ENCODE measurements around the gene DOK5. TPM values are rescaled to one million over a fixed set of nuclear protein-coding genes. Genes with fewer than 3 reads are reported as not detected.

The DOK5 gene
- total and polyA plus RNA-seq, 2 donors (not counting 3 experiments of a cell fraction or from before 2014, with no cell fraction given), result 3.5 to 14.2 TPM

GRCh38 chr20:54477191-54477955, 2.0 kb downstream of the DOK5 start:
- dilution Hi-C loops (cut with MboI; ENCODE audit: extremely low pct_ligation_motif_present, low sequenced_read_pairs) (no loop called here), intact Hi-C loops (cut with micrococcal nuclease) (loop anchor here (5.0 kb wide), 2 partner anchors 170 to 270 kb away; partner anchors contain the start of gene PFDN4)
- no peak for FAIRE-seq
- ChIA-PET CTCF (interaction anchor here (1.5 to 1.7 kb wide), 2 partner anchors 49 to 258 kb away, joined by 3 to 4 read pairs; no protein-coding TSS in a partner anchor), POLR2A (no interaction called here)
- H3K4me1 ChIP-seq (ENCODE audit: control insufficient read depth, extremely low read depth, insufficient read depth, low read length), result peaks cover 9% of the 10 kb centered on the region
- no peaks in the 10 kb centered on the region for H3K9me1 ChIP-seq (replicated peaks; ENCODE audit: control insufficient read depth, extremely low read depth, insufficient read depth, low read length)
- peak overlapping the region; percentile 87 for H3K4me2 ChIP-seq (ENCODE audit: insufficient read depth, low read length)
- H3K9me3 ChIP-seq (replicated peaks; ENCODE audit: control insufficient read depth, insufficient read depth, low read length), result no peaks in the 10 kb centered on the region
- no peaks in the 10 kb centered on the region for H3K36me3 ChIP-seq (ENCODE audit: control insufficient read depth in 2 of 2, extremely low read depth in 1 of 2, insufficient read depth in 2 of 2, low read length in 2 of 2)
- no peak overlapping the region for H2AFZ ChIP-seq (ENCODE audit: low read depth, low read length)
- H3K9ac ChIP-seq (replicated peaks; ENCODE audit: extremely low read depth, insufficient read depth, low read length), result no peak overlapping the region
- DNase-seq (ENCODE audit: low read depth, low spot score), result no peak
- no peak overlapping the region for H3K4me3 ChIP-seq (replicated peaks in 1 of 3; ENCODE audit: insufficient read depth in 1 of 3, low read depth in 1 of 3, low read length in 3 of 3)
- peaks cover 4 to 17% of the 10 kb centered on the region in 2 experiments for H3K27me3 ChIP-seq (ENCODE audit: control insufficient read depth in 2 of 2, insufficient read depth in 2 of 2, low read length in 2 of 2)
- TF ChIP-seq MYC (IDR thresholded peaks at IDR 0.05; ENCODE audit: low read depth, low read length), result no peak
- no peak for TF ChIP-seq FOS (IDR thresholded peaks at IDR 0.05; ENCODE audit: borderline replicate concordance, insufficient read depth, low read length)
- no peak for TF ChIP-seq GATA2 (IDR thresholded peaks at IDR 0.05; ENCODE audit: insufficient read depth, insufficient read length, low read depth, low read length)
- no peak for TF ChIP-seq POLR2A (IDR thresholded peaks at IDR 0.05; ENCODE audit: low read depth, low read length)
- TF ChIP-seq MAX (IDR thresholded peaks at IDR 0.05; ENCODE audit: insufficient read depth, insufficient read length), result no peak
- no peak for TF ChIP-seq CTCF (IDR thresholded peaks at IDR 0.05; ENCODE audit: extremely low read depth in 1 of 2, insufficient read depth in 1 of 2, low read depth in 1 of 2, low read length in 2 of 2)
- no peak for TF ChIP-seq JUN (IDR thresholded peaks at IDR 0.05; ENCODE audit: borderline replicate concordance, insufficient read depth, insufficient read length, low read depth)
- no peak for TF ChIP-seq POLR2AphosphoS5 (IDR thresholded peaks at IDR 0.05; ENCODE audit: insufficient read depth, low read depth, low read length)
- H3K27ac ChIP-seq (ENCODE audit: insufficient read depth, low read depth, low read length), result no peak overlapping the region
- H3K79me2 ChIP-seq (ENCODE audit: control insufficient read depth, insufficient read depth, low read length), result no peaks in the 10 kb centered on the region
- H4K20me1 ChIP-seq (replicated peaks; ENCODE audit: control insufficient read depth, extremely low read depth, insufficient read depth, low read length), result no peaks in the 10 kb centered on the region
- BruUV-seq (replicated peaks), result no TSS peak
